OCI-LY7 (cell line): ENCODE measurements around the gene PRKN. TPM values are rescaled to one million over a fixed set of nuclear protein-coding genes. Genes with fewer than 3 reads are reported as not detected.
"Not testable (repeated sequence)": the region's sequence is repeated elsewhere in the genome, so short reads cannot be mapped to it uniquely, and the experiment has no call there.

Source experiments
- BruUV-seq: library from RNA; stranded (reverse); fragments of 400-500 nt; replicated peaks from 2 replicates; lab custom pipeline; 2021; lab: Mats Ljungman, UMichigan
- CTCF ChIA-PET: fragments of 300-600 bp; sonication (Branson Sonifier 250); formaldehyde crosslinking; loops from one replicate; lab custom pipeline; 2022; ENCODE audit warnings: antibody characterized with exemption; ENCODE audit not compliant: unreplicated experiment; lab: Charles Lee
- POLR2A ChIA-PET: fragments of 300-600 bp; sonication (Branson Sonifier 250); formaldehyde crosslinking; loops from one replicate; lab custom pipeline; 2022; ENCODE audit warnings: antibody characterized with exemption; lab: Charles Lee
- DNase-seq: peaks from one replicate; pipeline ENCODE4 v3.0.0-alpha.2; 2015; ENCODE audit warnings: low spot score
- H2AFZ ChIP-seq: fragments of 200-600 bp; sonication (generic), shearing (Covaris generic); 2 replicates; pipeline ENCODE4 v1.6.1; 2014; ENCODE audit warnings: mild to moderate bottlenecking, antibody characterized with exemption, low read length, moderate library complexity
- H3K27ac ChIP-seq: fragments of 200-600 bp; sonication (generic); 2 replicates; pipeline ENCODE4 v1.5.1; 2014; ENCODE audit warnings: mixed run types, low read depth, mild to moderate bottlenecking, moderate library complexity, low read length, inconsistent platforms; ENCODE audit not compliant: poor library complexity, severe bottlenecking
- H3K36me3 ChIP-seq: fragments of 200-600 bp; sonication (generic); 2 replicates; pipeline ENCODE4 v1.6.1; 2014; ENCODE audit warnings: mild to moderate bottlenecking, antibody characterized with exemption, low read length, moderate library complexity, mixed read lengths; ENCODE audit not compliant: insufficient read depth
- H3K4me1 ChIP-seq: fragments of 200-600 bp; sonication (generic); 2 replicates; pipeline ENCODE4 v1.5.1; 2014; ENCODE audit warnings: mild to moderate bottlenecking, low read length; ENCODE audit not compliant: insufficient read depth, poor library complexity, severe bottlenecking
- H3K4me2 ChIP-seq: fragments of 200-600 bp; sonication (generic); 2 replicates; pipeline ENCODE4 v1.6.1; 2014; ENCODE audit warnings: mild to moderate bottlenecking, low read length
- H3K4me3 ChIP-seq: fragments of 200-600 bp; sonication (generic); 2 replicates; pipeline ENCODE4 v1.5.1; 2014; ENCODE audit warnings: mild to moderate bottlenecking, low read depth, low read length; ENCODE audit not compliant: poor library complexity, severe bottlenecking
- H3K79me2 ChIP-seq: fragments of 200-600 bp; sonication (generic); 2 replicates; pipeline ENCODE4 v1.6.1; 2016; ENCODE audit warnings: low read depth, mild to moderate bottlenecking, low read length, moderate library complexity, mixed read lengths; ENCODE audit not compliant: insufficient read depth
- H3K9me2 ChIP-seq: fragments of 200-600 bp; sonication (generic); 2 replicates; pipeline ENCODE4 v1.6.1; 2016; ENCODE audit warnings: mild to moderate bottlenecking, low read length, mixed read lengths; ENCODE audit not compliant: insufficient read depth
- H3K9me3 ChIP-seq: fragments of 200-600 bp; sonication (generic); 2 replicates; pipeline ENCODE4 v1.6.1; 2014; ENCODE audit warnings: mild to moderate bottlenecking, mixed run types, low read length, mixed read lengths
- H4K20me1 ChIP-seq: fragments of 200-600 bp; sonication (generic); 2 replicates; pipeline ENCODE4 v1.6.1; 2014; ENCODE audit warnings: mild to moderate bottlenecking, antibody characterized with exemption, low read length, moderate library complexity, mixed read lengths; ENCODE audit not compliant: insufficient read depth
- CTCF ChIP-seq: fragments of 200-600 bp; sonication (generic); conservative IDR thresholded peaks from 2 replicates; pipeline ENCODE4 v1.5.1; 2014; ENCODE audit warnings: mild to moderate bottlenecking, antibody characterized with exemption, low read length, moderate library complexity, mixed read lengths
- EZH2phosphoT487 ChIP-seq: fragments of 200-600 bp; sonication (generic); IDR thresholded peaks from 2 replicates; pipeline ENCODE4 v1.6.1; 2018; ENCODE audit warnings: low read depth, borderline replicate concordance, mild to moderate bottlenecking, mixed run types, antibody characterized with exemption, low read length, moderate library complexity, mixed read lengths
- intact Hi-C: fragments of 100-400 bp; cut with micrococcal nuclease; formaldehyde crosslinking; loops from one replicate; pipeline ENCODE4 v1.10.0; 2022; ENCODE audit not compliant: unreplicated experiment
- total RNA-seq, 2 experiments: library from RNA; depleted of rRNA in 1 of 2; stranded (reverse); fragments of >200 nt in 1 of 2; shearing (Covaris generic) in 1 of 2; gene quantifications; 2 replicates each; pipeline ENCODE4 v1.2.3, GENCODE V29; 2014 to 2022

The PRKN gene
- total RNA-seq, 2 experiments from 2014 or later: 1.3 to 2.0 TPM

- Histone ChIP-seq H3K9me2 (no peaks in the 10 kb centered on the region), H2AFZ (no peak overlapping the region), H4K20me1 (no peaks in the 10 kb centered on the region), H3K4me3 (no peak overlapping the region), H3K4me2 (no peak overlapping the region), H3K79me2 (no peaks in the 10 kb centered on the region), H3K9me3 (no peaks in the 10 kb centered on the region), H3K36me3 (no peaks in the 10 kb centered on the region), H3K4me1 (no peaks in the 10 kb centered on the region), H3K27ac (no peak overlapping the region)
- intact Hi-C loops: no loop called here
- TF ChIP-seq EZH2phosphoT487 (no peak), CTCF (no peak)
- POLR2A ChIA-PET: no interaction called here
- CTCF ChIA-PET: no interaction called here
- DNase-seq: no peak
- BruUV-seq: no TSS peak
Observed at GRCh38 chr6:161313940-161314509, 1413.5 kb downstream of the PRKN start.

- CTCF ChIA-PET, H3K4me1 ChIP-seq, H3K27ac ChIP-seq, intact Hi-C loops, H2AFZ ChIP-seq, H3K9me3 ChIP-seq, H4K20me1 ChIP-seq, H3K9me2 ChIP-seq, H3K4me2 ChIP-seq, H3K4me3 ChIP-seq, H3K36me3 ChIP-seq, POLR2A ChIA-PET, DNase-seq, H3K79me2 ChIP-seq, BruUV-seq: not testable (repeated sequence)
Observed at GRCh38 chr6:161313475-161313874, 1414.1 kb downstream of the PRKN start.

DNA sequence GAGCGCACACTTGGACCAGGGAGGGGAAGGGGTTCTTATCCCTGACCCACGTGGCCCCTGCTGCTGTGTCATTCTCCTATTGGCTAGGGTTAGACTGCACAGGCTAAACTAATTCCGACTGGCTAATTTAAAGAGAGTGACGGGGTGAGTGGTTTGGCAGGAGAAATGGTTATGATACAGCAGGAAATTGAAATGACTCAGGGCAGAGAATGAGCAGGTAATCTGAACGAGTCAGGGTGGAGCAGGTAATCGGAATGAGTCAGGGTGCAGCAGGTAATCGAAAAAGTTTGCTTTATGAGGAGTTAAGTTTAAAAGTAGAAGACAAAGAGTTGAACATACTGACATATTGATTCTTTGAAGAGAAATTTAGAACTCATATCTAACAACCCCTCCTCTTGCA, 1417.8 kb downstream of the PRKN start:
- DNase-seq, intact Hi-C loops, H3K9me2 ChIP-seq, H3K4me1 ChIP-seq, H3K9me3 ChIP-seq, POLR2A ChIA-PET, H3K36me3 ChIP-seq, H3K4me2 ChIP-seq, CTCF ChIA-PET, H4K20me1 ChIP-seq, H3K27ac ChIP-seq, H3K4me3 ChIP-seq, H2AFZ ChIP-seq, H3K79me2 ChIP-seq, BruUV-seq: not testable (repeated sequence)
